Loucy (cell line): ENCODE data around the gene ABCB11.

Source experiments
- CTCF ChIP-seq: fragments of 200-600 bp; sonication (generic); conservative IDR thresholded peaks from 2 replicates; pipeline ENCODE4 v1.5.1; 2014; ENCODE audit warnings: mild to moderate bottlenecking, antibody characterized with exemption, low read length
- EZH2phosphoT487 ChIP-seq: fragments of 200-600 bp; IDR thresholded peaks from 2 replicates; pipeline ENCODE4 v1.6.1; 2018; ENCODE audit warnings: antibody characterized with exemption, mild to moderate bottlenecking, moderate library complexity, borderline replicate concordance

GRCh38 chr2:169069833-169070232 lies 38.7 kb upstream of the ABCB11 start:
- no peak for TF ChIP-seq CTCF
- TF ChIP-seq EZH2phosphoT487: no peak
